B cell (primary cell): ENCODE measurements around the gene ANKRD44. TPM values are rescaled to one million over a fixed set of nuclear protein-coding genes. Genes with fewer than 3 reads are reported as not detected.

ENCODE experiments used
- ATAC-seq: fragments of 200-7000 bp; cut with Tn5 transposase; one replicate; pipeline ENCODE4 v1.10.0; 2021; ENCODE audit warnings: low read depth, mild to moderate bottlenecking, moderate number of reproducible peaks, moderate library complexity
- CTCF ChIA-PET: fragments of 350-600 bp; sonication (Branson Sonifier 250); formaldehyde crosslinking; loops from one replicate; lab custom pipeline; 2021; ENCODE audit warnings: antibody characterized with exemption, inconsistent platforms; lab: Charles Lee
- POLR2A ChIA-PET: fragments of 350-600 bp; sonication (Branson Sonifier 250); formaldehyde crosslinking; loops from one replicate; lab custom pipeline; 2021; ENCODE audit warnings: antibody characterized with exemption; lab: Charles Lee
- DNase-seq: peaks from one replicate; pipeline ENCODE4 v3.0.0; 2013
- H2AFZ ChIP-seq: 2 replicates; pipeline ENCODE4 v1.6.1; 2012; ENCODE audit warnings: mild to moderate bottlenecking, low read depth, low read length; ENCODE audit not compliant: insufficient read depth, poor library complexity, severe bottlenecking
- H3K27ac ChIP-seq, 2 donors: 1 replicate in 1 of 2; 2 replicates in 1 of 2; pipeline ENCODE4 v1.5.1; 2012 to 2013; ENCODE audit warnings: low read length in 2 of 2, mild to moderate bottlenecking in 2 of 2, moderate library complexity in 1 of 2
- H3K27me3 ChIP-seq, 4 experiments: fragments of 200-600 bp in 1 of 4; sonication (generic) in 1 of 4; replicated peaks in 1 of 4; 1 replicate in 2 of 4; 2 replicates in 2 of 4; pipeline versions ENCODE4 v1.6.1 to v1.7.0; 2013 to 2016; ENCODE audit warnings: low read length in 3 of 4, mild to moderate bottlenecking in 2 of 4, mixed read lengths in 1 of 4, moderate library complexity in 1 of 4; ENCODE audit not compliant: insufficient read depth in 4 of 4, control insufficient read depth in 3 of 4; ENCODE audit errors: control extremely low read depth in 1 of 4
- H3K36me3 ChIP-seq, 2 experiments: replicated peaks in 1 of 2; 1 replicate in 1 of 2; 2 replicates in 1 of 2; pipeline versions ENCODE4 v1.6.1 to v1.7.1; 2013; ENCODE audit warnings: low read length in 1 of 2; ENCODE audit not compliant: insufficient read depth in 2 of 2, control insufficient read depth in 1 of 2; ENCODE audit errors: control extremely low read depth in 1 of 2, extremely low read depth in 1 of 2
- H3K4me1 ChIP-seq, 2 donors: fragments of 200-600 bp in 1 of 2; sonication (generic) in 1 of 2; 1 replicate in 1 of 2; 2 replicates in 1 of 2; pipeline versions ENCODE4 v1.5.1 to v1.6.1; 2013 to 2017; ENCODE audit warnings: low read length in 2 of 2; ENCODE audit not compliant: control insufficient read depth in 2 of 2, insufficient read depth in 2 of 2
- H3K4me2 ChIP-seq: replicated peaks from 2 replicates; pipeline ENCODE3; 2012; ENCODE audit warnings: mild to moderate bottlenecking, low read depth, low read length; ENCODE audit not compliant: poor library complexity, severe bottlenecking
- H3K4me3 ChIP-seq, 5 experiments: fragments of 200-600 bp in 1 of 5; sonication (generic) in 1 of 5; 1 replicate in 3 of 5; 2 replicates in 2 of 5; pipeline versions ENCODE4 v1.5.1 to v1.7.0; 2011 to 2016; ENCODE audit warnings: low read length in 4 of 5, mild to moderate bottlenecking in 4 of 5, low read depth in 2 of 5, control low read depth in 1 of 5, moderate library complexity in 1 of 5; ENCODE audit not compliant: insufficient read depth in 1 of 5; ENCODE audit errors: control extremely low read depth in 1 of 5, extremely low read depth in 1 of 5
- H3K79me2 ChIP-seq: fragments of 200-600 bp; sonication (generic); one replicate; pipeline ENCODE4 v1.6.0; 2016; ENCODE audit warnings: low read length; ENCODE audit not compliant: control insufficient read depth, insufficient read depth
- H3K9ac ChIP-seq: fragments of 200-600 bp; sonication (generic); 2 replicates; pipeline ENCODE4 v1.6.1; 2017; ENCODE audit warnings: mild to moderate bottlenecking, low read length, moderate library complexity
- H3K9me3 ChIP-seq, 3 donors: one replicate each; pipeline versions ENCODE4 v1.6.1 to v1.7.1; 2013; ENCODE audit warnings: low read length in 2 of 3; ENCODE audit not compliant: control insufficient read depth in 2 of 3, insufficient read depth in 1 of 3; ENCODE audit errors: control extremely low read depth in 1 of 3
- H4K20me1 ChIP-seq: 2 replicates; pipeline ENCODE4 v1.6.0; 2012; ENCODE audit warnings: mild to moderate bottlenecking, low read length; ENCODE audit not compliant: insufficient read depth, control insufficient read depth, poor library complexity, severe bottlenecking
- H3K27ac Mint-ChIP-seq: one replicate; pipeline ENCODE4 v1.8.0; 2021; ENCODE audit warnings: mixed read lengths
- H3K27me3 Mint-ChIP-seq: one replicate; pipeline ENCODE4 v1.8.0; 2021; ENCODE audit warnings: mixed read lengths
- H3K4me1 Mint-ChIP-seq: one replicate; pipeline ENCODE4 v1.8.0; 2021; ENCODE audit warnings: mixed read lengths
- H3K4me3 Mint-ChIP-seq: one replicate; pipeline ENCODE4 v1.8.0; 2021; ENCODE audit warnings: mixed read lengths
- H3K9me3 Mint-ChIP-seq: one replicate; pipeline ENCODE4 v1.8.0; 2022; ENCODE audit warnings: mixed read lengths; ENCODE audit not compliant: insufficient read depth
- CTCF ChIP-seq: fragments of 200-600 bp; IDR thresholded peaks from one replicate; pipeline ENCODE4 v1.8.0; 2022; ENCODE audit warnings: antibody characterized with exemption, mild to moderate bottlenecking
- EZH2 ChIP-seq: IDR thresholded peaks from 2 replicates; pipeline ENCODE4 v1.6.1; 2012; ENCODE audit warnings: borderline replicate concordance, low read depth, mild to moderate bottlenecking, moderate library complexity, low read length; ENCODE audit not compliant: insufficient read depth, poor library complexity, severe bottlenecking
- WGBS: methylation state at CpG from one replicate; pipeline ENCODE4 v1.1.5; 2013; ENCODE audit warnings: missing lambda C conversion rate; ENCODE audit not compliant: insufficient coverage; 5-methylcytosine and 5-hydroxymethylcytosine counted together
- intact Hi-C: fragments of 100-400 bp; cut with micrococcal nuclease; formaldehyde crosslinking; loops from one replicate; pipeline ENCODE4 v1.10.0; 2022
- polyA plus RNA-seq: library from polyadenylated mRNA; depleted of rRNA; stranded (reverse); fragments of >200 nt; gene quantifications from 2 replicates; pipeline ENCODE4 v1.2.3, GENCODE V29; 2012
- total RNA-seq, 2 donors: library from RNA; stranded (reverse); fragments of 120-200 nt in 1 of 2; gene quantifications; 1 replicate in 1 of 2; 2 replicates in 1 of 2; pipeline versions ENCODE4 v1.2.3 to v1.2.4, GENCODE V29; 2013 to 2022

Gene ANKRD44
- total and polyA plus RNA-seq, 2 donors (not counting 1 experiment from before 2014, with no cell fraction given), result 92.6 to 457 TPM

GRCh38 chr2:197294260-197294659 is 16.3 kb downstream of the ANKRD44 start:
- Histone ChIP-seq H3K79me2 (peaks cover 100% of the 10 kb centered on the region), H3K9ac (peak overlapping the region; percentile 61), H3K4me2 (peak overlapping the region; percentile 72), H4K20me1 (peaks cover 19% of the 10 kb centered on the region), H3K36me3 (peaks cover 0 to 30% of the 10 kb centered on the region in 2 experiments), H3K27ac (peak overlapping the region; percentile 69 to 86), H3K27me3 (no peaks in the 10 kb centered on the region), H3K4me1 (peaks cover 78 to 88% of the 10 kb centered on the region in 2 donors), H3K4me3 (peak overlapping the region in 4 of 5 experiments; percentile 27 to 69 (median 50)), H3K9me3 (no peaks in the 10 kb centered on the region), H2AFZ (peak overlapping the region; percentile 34)
- intact Hi-C loops, result no loop called here
- H3K4me3 Mint-ChIP-seq, result peak overlapping the region; percentile 86
- no peak for ATAC-seq
- no CpG with 5 or more reads among the region's 3 CpGs for WGBS
- CTCF ChIA-PET, result interaction anchor here (0.7 to 1.7 kb wide), 5 partner anchors 9 to 103 kb away, joined by 3 to 9 read pairs (median 5); no protein-coding TSS in a partner anchor
- peak; percentile 35 for DNase-seq
- no peak for TF ChIP-seq CTCF
- no peak for TF ChIP-seq EZH2
- no peaks in the 10 kb centered on the region for H3K27me3 Mint-ChIP-seq
- POLR2A ChIA-PET, result no interaction called here
- peaks cover 2% of the 10 kb centered on the region for H3K9me3 Mint-ChIP-seq
- peak overlapping the region; percentile 84 for H3K27ac Mint-ChIP-seq
- peaks cover 84% of the 10 kb centered on the region for H3K4me1 Mint-ChIP-seq

GRCh38 chr2:197293252-197294007 is 17.1 kb downstream of the ANKRD44 start:
- H3K27me3 Mint-ChIP-seq, result no peaks in the 10 kb centered on the region
- Histone ChIP-seq H3K27me3 (no peaks in the 10 kb centered on the region), H3K4me2 (peak overlapping the region; percentile 72), H3K9me3 (no peaks in the 10 kb centered on the region), H3K79me2 (peaks cover 100% of the 10 kb centered on the region), H3K27ac (peak overlapping the region; percentile 69 to 86), H3K4me1 (peaks cover 72 to 88% of the 10 kb centered on the region in 2 donors), H3K9ac (peak overlapping the region; percentile 61), H2AFZ (peak overlapping the region; percentile 6), H3K36me3 (peaks cover 0 to 28% of the 10 kb centered on the region in 2 experiments), H3K4me3 (peak overlapping the region; percentile 14 to 69 (median 50)), H4K20me1 (peaks cover 25% of the 10 kb centered on the region)
- no CpG with 5 or more reads among the region's 5 CpGs for WGBS
- ATAC-seq, result peak; percentile 31
- ChIA-PET CTCF (interaction anchor here (0.6 to 1.7 kb wide), 6 partner anchors 8 to 102 kb away, joined by 3 to 9 read pairs (median 3); no protein-coding TSS in a partner anchor), POLR2A (interaction anchor here (0.7 kb wide), 1 partner anchor 16 kb away, joined by 3 read pairs; no protein-coding TSS in a partner anchor)
- peak; percentile 29 for DNase-seq
- intact Hi-C loops, result loop anchor here (2.0 kb wide), 1 partner anchor 13 kb away; no protein-coding TSS in a partner anchor
- TF ChIP-seq CTCF (no peak), EZH2 (no peak)
- H3K4me1 Mint-ChIP-seq, result peaks cover 81% of the 10 kb centered on the region
- peaks cover 2% of the 10 kb centered on the region for H3K9me3 Mint-ChIP-seq
- peak overlapping the region; percentile 86 for H3K4me3 Mint-ChIP-seq
- peak overlapping the region; percentile 84 for H3K27ac Mint-ChIP-seq
